Activated CD8-positive, alpha-beta T cell treated with anti-CD3 and anti-CD28 coated beads, Interleukin-2, amount 10 ng/mL, durations not matched to agents 7 days and 5 days (primary cell): ENCODE data around the gene FRS3. TPM values are rescaled to one million over a fixed set of nuclear protein-coding genes. Genes with fewer than 3 reads are reported as not detected.

Experiments used
- ATAC-seq: fragments of 150-1000 bp; cut with Tn5 transposase; one replicate; pipeline ENCODE4 v1.10.0; 2021; ENCODE audit warnings: moderate library complexity
- CTCF ChIA-PET: fragments of 350-600 bp; sonication (Branson Sonifier 250); formaldehyde crosslinking; loops from one replicate; lab custom pipeline; 2021; ENCODE audit warnings: antibody characterized with exemption; lab: Charles Lee
- POLR2A ChIA-PET: fragments of 350-600 bp; sonication (Branson Sonifier 250); formaldehyde crosslinking; loops from one replicate; lab custom pipeline; 2021; ENCODE audit warnings: antibody characterized with exemption; lab: Charles Lee
- DNase-seq: peaks from one replicate; pipeline ENCODE4 v3.0.0-alpha.2; 2020
- H3K27ac Mint-ChIP-seq: one replicate; pipeline ENCODE4 v1.8.0; 2021; ENCODE audit warnings: mild to moderate bottlenecking, mixed read lengths
- H3K27me3 Mint-ChIP-seq: one replicate; pipeline ENCODE4 v1.8.0; 2021; ENCODE audit warnings: low read depth, mixed read lengths
- H3K36me3 Mint-ChIP-seq: one replicate; pipeline ENCODE4 v1.8.0; 2021; ENCODE audit warnings: low read depth, mixed read lengths
- H3K4me1 Mint-ChIP-seq: one replicate; pipeline ENCODE4 v1.8.0; 2021; ENCODE audit warnings: low read depth, mixed read lengths
- H3K4me3 Mint-ChIP-seq: one replicate; pipeline ENCODE4 v1.8.0; 2021; ENCODE audit warnings: mild to moderate bottlenecking, mixed read lengths
- H3K9me3 Mint-ChIP-seq: one replicate; pipeline ENCODE4 v1.8.0; 2022; ENCODE audit warnings: mixed read lengths; ENCODE audit not compliant: insufficient read depth
- total RNA-seq, 2 experiments: library from RNA; stranded (reverse); gene quantifications; one replicate each; pipeline ENCODE4 v1.2.3, GENCODE V29; 2021

FRS3 gene, protein sequence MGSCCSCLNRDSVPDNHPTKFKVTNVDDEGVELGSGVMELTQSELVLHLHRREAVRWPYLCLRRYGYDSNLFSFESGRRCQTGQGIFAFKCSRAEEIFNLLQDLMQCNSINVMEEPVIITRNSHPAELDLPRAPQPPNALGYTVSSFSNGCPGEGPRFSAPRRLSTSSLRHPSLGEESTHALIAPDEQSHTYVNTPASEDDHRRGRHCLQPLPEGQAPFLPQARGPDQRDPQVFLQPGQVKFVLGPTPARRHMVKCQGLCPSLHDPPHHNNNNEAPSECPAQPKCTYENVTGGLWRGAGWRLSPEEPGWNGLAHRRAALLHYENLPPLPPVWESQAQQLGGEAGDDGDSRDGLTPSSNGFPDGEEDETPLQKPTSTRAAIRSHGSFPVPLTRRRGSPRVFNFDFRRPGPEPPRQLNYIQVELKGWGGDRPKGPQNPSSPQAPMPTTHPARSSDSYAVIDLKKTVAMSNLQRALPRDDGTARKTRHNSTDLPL
- 1 to 10 TPM; 5.1 to 7.0 TPM for total RNA-seq

- H3K27me3 Mint-ChIP-seq: peaks cover 18% of the 10 kb centered on the region
- peaks cover 15% of the 10 kb centered on the region for H3K4me1 Mint-ChIP-seq
- peak within 1 kb of the TSS; percentile 76 for H3K27ac Mint-ChIP-seq
- H3K36me3 Mint-ChIP-seq: peaks cover 4% of the 10 kb centered on the region
- no peaks in the 10 kb centered on the region for H3K9me3 Mint-ChIP-seq
- CTCF ChIA-PET: interaction anchor here (1.3 to 14.3 kb wide), 2 partner anchors 46 to 267 kb away, joined by 4 to 286 read pairs; partner anchors contain the start of gene TAF8
- POLR2A ChIA-PET: no interaction called here
- H3K4me3 Mint-ChIP-seq: peak within 1 kb of the TSS; percentile 87
- ATAC-seq: peak; percentile 95
- peak; percentile 98 for DNase-seq
Measured at GRCh38 chr6:41779788-41780550, at the start of gene FRS3. TSS of gene FRS3 (minus strand) at chr6:41779900. CDS start at chr6:41776987, 2,913 bp downstream.

- DNase-seq (no peak), ATAC-seq (no peak)
- Mint-ChIP-seq H3K36me3 (no peaks in the 10 kb centered on the region), H3K4me1 (no peaks in the 10 kb centered on the region), H3K9me3 (no peaks in the 10 kb centered on the region), H3K4me3 (no peak overlapping the region), H3K27me3 (no peaks in the 10 kb centered on the region), H3K27ac (no peak overlapping the region)
- CTCF ChIA-PET: interaction anchor here (1.2 to 2.2 kb wide), 2 partner anchors 20 to 278 kb away, joined by 4 to 7 read pairs; no protein-coding TSS in a partner anchor
- POLR2A ChIA-PET: no interaction called here
Measured at GRCh38 chr6:41826343-41827022, 46.8 kb upstream of the FRS3 start.

DNA sequence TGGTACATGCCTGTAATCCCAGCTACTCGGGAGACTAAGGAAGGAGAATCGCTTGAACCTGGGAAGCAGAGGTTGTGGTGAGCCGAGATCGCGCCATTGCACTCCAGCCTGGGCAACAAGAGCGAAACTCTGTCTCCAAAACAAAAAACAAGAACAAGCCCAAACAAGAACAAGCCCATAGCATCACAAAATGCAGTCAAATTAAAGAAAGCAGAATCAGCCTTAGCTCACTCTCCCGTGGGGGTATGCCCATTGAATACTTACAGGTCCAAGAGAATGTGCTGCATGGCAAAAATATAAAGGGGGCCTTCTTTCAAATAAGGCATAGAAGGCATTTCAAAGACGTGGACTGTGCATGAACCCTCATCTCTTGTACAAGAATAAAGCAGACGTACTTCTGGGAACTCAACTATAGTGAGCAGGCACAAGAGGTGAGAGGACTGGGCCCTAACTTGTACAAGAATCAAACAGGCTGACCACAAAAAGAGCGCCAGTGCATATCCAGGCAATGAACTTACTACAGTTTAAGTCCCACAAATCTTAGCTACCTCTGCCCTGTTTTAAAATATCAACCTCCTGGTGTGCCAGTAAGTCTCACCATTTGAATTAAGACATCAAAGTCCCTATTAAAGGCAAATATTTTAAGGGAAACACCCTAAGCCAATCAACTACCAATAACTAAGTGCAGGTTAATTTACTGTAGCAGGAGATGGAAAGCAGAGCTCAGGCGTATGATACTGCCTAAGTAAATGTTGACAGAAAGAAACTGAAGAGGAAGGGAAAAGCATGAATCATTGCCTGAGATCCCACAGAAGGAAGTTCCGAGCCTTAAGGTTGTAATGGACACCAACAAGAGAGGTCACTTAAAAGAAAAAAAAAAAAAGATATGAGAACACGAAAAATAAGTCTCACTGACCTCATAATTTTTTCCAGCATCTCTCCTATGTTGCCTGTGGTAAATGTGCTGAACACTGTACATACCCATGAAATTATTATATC, 45.2 kb upstream of the FRS3 start:
- CTCF ChIA-PET: interaction anchor here (1.1 to 1.2 kb wide), 2 partner anchors 11 to 280 kb away, joined by 3 to 4 read pairs; no protein-coding TSS in a partner anchor
- Mint-ChIP-seq H3K4me3 (no peak overlapping the region), H3K4me1 (no peaks in the 10 kb centered on the region), H3K27ac (no peak overlapping the region), H3K36me3 (no peaks in the 10 kb centered on the region), H3K27me3 (no peaks in the 10 kb centered on the region), H3K9me3 (no peaks in the 10 kb centered on the region)
- ATAC-seq (no peak), DNase-seq (no peak)
- POLR2A ChIA-PET: no interaction called here

DNA sequence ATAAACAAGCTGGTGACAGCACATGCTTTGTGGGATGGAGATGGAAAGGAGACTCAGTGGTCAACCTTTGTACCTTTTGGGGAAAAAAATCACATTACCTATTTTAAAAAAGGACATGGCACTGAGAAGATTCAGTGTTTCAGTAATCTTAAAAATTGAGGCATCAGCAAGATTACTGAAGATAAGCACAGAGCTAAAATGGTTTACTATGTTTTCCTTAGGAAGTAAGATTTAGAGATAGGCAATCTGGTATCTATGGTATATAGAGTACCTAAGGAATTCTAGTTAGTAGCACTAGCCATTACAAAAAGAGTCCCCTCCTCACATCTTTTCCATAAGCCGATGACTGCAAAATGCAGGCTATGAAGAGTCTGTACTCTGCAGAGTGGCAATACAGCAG, 43.5 kb upstream of the FRS3 start:
- DNase-seq (no peak), ATAC-seq (no peak)
- H3K36me3 Mint-ChIP-seq: no peaks in the 10 kb centered on the region
- H3K27me3 Mint-ChIP-seq: no peaks in the 10 kb centered on the region
- no peaks in the 10 kb centered on the region for H3K9me3 Mint-ChIP-seq
- H3K4me3 Mint-ChIP-seq: no peak overlapping the region
- no peaks in the 10 kb centered on the region for H3K4me1 Mint-ChIP-seq
- POLR2A ChIA-PET: no interaction called here
- H3K27ac Mint-ChIP-seq: no peak overlapping the region
- CTCF ChIA-PET: interaction anchor here (1.1 to 1.2 kb wide), 2 partner anchors 281 to 725 kb away, joined by 3 read pairs; no protein-coding TSS in a partner anchor

- no peak for ATAC-seq
- Mint-ChIP-seq H3K36me3 (no peaks in the 10 kb centered on the region), H3K9me3 (no peaks in the 10 kb centered on the region), H3K27ac (no peak overlapping the region), H3K4me3 (no peak overlapping the region), H3K27me3 (no peaks in the 10 kb centered on the region), H3K4me1 (no peaks in the 10 kb centered on the region)
- POLR2A ChIA-PET: no interaction called here
- CTCF ChIA-PET: no interaction called here
- no peak for DNase-seq
Measured at GRCh38 chr6:41822021-41822420, 42.3 kb upstream of the FRS3 start.

GRCh38 chr6:41821266-41821665, 41.6 kb upstream of the FRS3 start:
- no peaks in the 10 kb centered on the region for H3K9me3 Mint-ChIP-seq
- H3K4me1 Mint-ChIP-seq: no peaks in the 10 kb centered on the region
- no peaks in the 10 kb centered on the region for H3K27me3 Mint-ChIP-seq
- H3K4me3 Mint-ChIP-seq: no peak overlapping the region
- no peaks in the 10 kb centered on the region for H3K36me3 Mint-ChIP-seq
- no peak overlapping the region for H3K27ac Mint-ChIP-seq
- ATAC-seq (no peak), DNase-seq (no peak)
- CTCF ChIA-PET: interaction anchor here (1.1 to 1.3 kb wide), 2 partner anchors 26 to 34 kb away, joined by 4 to 7 read pairs; partner anchors contain the start of gene TOMM6
- POLR2A ChIA-PET: no interaction called here

- POLR2A ChIA-PET: interaction anchor here (0.7 to 1.1 kb wide), 2 partner anchors 9 to 13 kb away, joined by 3 read pairs; no protein-coding TSS in a partner anchor
- Mint-ChIP-seq H3K27me3 (peaks cover 3% of the 10 kb centered on the region), H3K36me3 (no peaks in the 10 kb centered on the region), H3K4me1 (no peaks in the 10 kb centered on the region), H3K27ac (no peak overlapping the region), H3K9me3 (no peaks in the 10 kb centered on the region), H3K4me3 (no peak overlapping the region)
- CTCF ChIA-PET: interaction anchor here (1.1 to 1.5 kb wide), 5 partner anchors 9 to 318 kb away, joined by 3 to 4 read pairs (median 4); partner anchors contain the start of gene TOMM6
- ATAC-seq (no peak), DNase-seq (no peak)
Measured at GRCh38 chr6:41818271-41819054, 38.8 kb upstream of the FRS3 start.

DNA sequence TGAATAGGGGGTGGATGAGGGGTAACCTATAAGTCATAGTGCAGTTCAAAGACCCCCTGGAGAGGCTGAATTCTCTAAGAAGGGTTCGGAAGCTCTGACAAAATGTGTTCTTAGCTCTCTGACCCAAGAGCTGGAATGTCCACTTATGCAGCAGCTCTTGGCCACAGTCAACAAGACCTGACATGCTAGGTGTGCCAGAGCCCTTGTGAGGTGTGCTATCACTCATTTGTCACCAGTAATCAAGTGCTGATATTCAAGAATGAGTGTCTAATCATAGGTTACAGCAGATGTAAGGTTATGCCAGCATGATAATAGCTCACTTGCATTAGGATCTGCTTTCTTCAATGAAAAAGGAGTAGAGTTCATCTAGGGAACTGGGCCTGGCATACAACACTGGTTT, 35.9 kb upstream of the FRS3 start:
- Mint-ChIP-seq H3K4me1 (no peaks in the 10 kb centered on the region), H3K36me3 (no peaks in the 10 kb centered on the region), H3K27ac (no peak overlapping the region), H3K9me3 (no peaks in the 10 kb centered on the region), H3K4me3 (no peak overlapping the region), H3K27me3 (peaks cover 3% of the 10 kb centered on the region)
- no peak for ATAC-seq
- POLR2A ChIA-PET: no interaction called here
- DNase-seq: no peak
- CTCF ChIA-PET: interaction anchor here (1.1 to 2.1 kb wide), 4 partner anchors 81 to 321 kb away, joined by 3 to 8 read pairs (median 4); no protein-coding TSS in a partner anchor

DNA sequence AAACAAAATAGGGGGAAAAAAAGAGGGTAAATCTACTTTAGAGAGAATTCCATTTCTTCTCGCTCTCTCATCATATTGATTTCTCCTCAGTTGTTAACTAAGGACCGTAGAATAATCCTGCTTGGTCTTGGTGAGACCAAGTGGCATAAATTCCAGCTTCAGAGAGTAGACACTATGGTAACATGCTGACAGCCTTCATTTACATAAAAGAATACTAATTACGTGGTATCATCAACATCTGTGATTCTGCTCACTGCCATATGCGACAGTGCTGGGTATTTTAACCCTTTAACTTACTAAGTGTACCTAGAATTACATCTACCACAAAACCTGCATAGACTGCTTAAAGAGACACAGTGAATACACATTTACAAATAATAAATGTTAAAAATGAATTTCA, 34.9 kb upstream of the FRS3 start:
- Mint-ChIP-seq H3K36me3 (no peaks in the 10 kb centered on the region), H3K4me1 (no peaks in the 10 kb centered on the region), H3K4me3 (no peak overlapping the region), H3K9me3 (no peaks in the 10 kb centered on the region), H3K27ac (no peak overlapping the region), H3K27me3 (peaks cover 3% of the 10 kb centered on the region)
- CTCF ChIA-PET: interaction anchor here (1.2 to 2.1 kb wide), 3 partner anchors 82 to 290 kb away, joined by 3 to 8 read pairs (median 5); no protein-coding TSS in a partner anchor
- ATAC-seq (no peak), DNase-seq (no peak)
- POLR2A ChIA-PET: no interaction called here

GRCh38 chr6:41813956-41814355, 34.3 kb upstream of the FRS3 start:
- DNase-seq (no peak), ATAC-seq (no peak)
- H3K4me1 Mint-ChIP-seq: no peaks in the 10 kb centered on the region
- ChIA-PET CTCF (interaction anchor here (0.9 to 2.1 kb wide), 3 partner anchors 33 to 290 kb away, joined by 3 to 8 read pairs (median 3); no protein-coding TSS in a partner anchor), POLR2A (no interaction called here)
- no peaks in the 10 kb centered on the region for H3K9me3 Mint-ChIP-seq
- peaks cover 3% of the 10 kb centered on the region for H3K27me3 Mint-ChIP-seq
- H3K27ac Mint-ChIP-seq: no peak overlapping the region
- no peaks in the 10 kb centered on the region for H3K36me3 Mint-ChIP-seq
- no peak overlapping the region for H3K4me3 Mint-ChIP-seq
